WI38 (cell line): Measurements from ENCODE around the gene SH3GL2.

Experiments
- H3K4me3 ChIP-seq: 2 replicates; pipeline ENCODE4 v1.5.1; 2011; ENCODE audit warnings: low read depth, mild to moderate bottlenecking, control low read depth, low read length
- CTCF ChIP-seq: IDR thresholded peaks from 2 replicates; pipeline ENCODE4 v1.5.1; 2012; ENCODE audit warnings: low read depth, mild to moderate bottlenecking, control low read depth, low read length

SH3GL2 gene

GRCh38 chr9:17669206-17669605, 90.3 kb downstream of the SH3GL2 start:
- H3K4me3 ChIP-seq: no peak overlapping the region
- TF ChIP-seq CTCF: no peak

- H3K4me3 ChIP-seq: no peak overlapping the region
- no peak for TF ChIP-seq CTCF
Measured at GRCh38 chr9:17682684-17683083, 103.8 kb downstream of the SH3GL2 start.

GRCh38 chr9:17688834-17689233, 110.0 kb downstream of the SH3GL2 start:
- H3K4me3 ChIP-seq: no peak overlapping the region
- TF ChIP-seq CTCF: no peak

GRCh38 chr9:17694336-17694735, 115.5 kb downstream of the SH3GL2 start:
- no peak for TF ChIP-seq CTCF

GRCh38 chr9:17695482-17695881, 116.6 kb downstream of the SH3GL2 start:
- H3K4me3 ChIP-seq: no peak overlapping the region
- TF ChIP-seq CTCF: no peak

More at GRCh38 chr9:17694336-17694735, 115.5 kb downstream of the SH3GL2 start:
- H3K4me3 ChIP-seq: no peak overlapping the region

- no peak overlapping the region for H3K4me3 ChIP-seq
- no peak for TF ChIP-seq CTCF
Measured at GRCh38 chr9:17699615-17700330, 120.9 kb downstream of the SH3GL2 start.

GRCh38 chr9:17706347-17706746, 127.5 kb downstream of the SH3GL2 start:
- TF ChIP-seq CTCF: no peak
- no peak overlapping the region for H3K4me3 ChIP-seq
